ENCODE data around the gene PTPRM. TPM values are rescaled to one million over a fixed set of nuclear protein-coding genes. Genes with fewer than 3 reads are reported as not detected.

The PTPRM gene
- total and polyA plus RNA-seq, 2 of the 8 experiments (the other 6 are each of a cell fraction or from before 2014, with no cell fraction given): 4.1 to 7.0 TPM

DNA sequence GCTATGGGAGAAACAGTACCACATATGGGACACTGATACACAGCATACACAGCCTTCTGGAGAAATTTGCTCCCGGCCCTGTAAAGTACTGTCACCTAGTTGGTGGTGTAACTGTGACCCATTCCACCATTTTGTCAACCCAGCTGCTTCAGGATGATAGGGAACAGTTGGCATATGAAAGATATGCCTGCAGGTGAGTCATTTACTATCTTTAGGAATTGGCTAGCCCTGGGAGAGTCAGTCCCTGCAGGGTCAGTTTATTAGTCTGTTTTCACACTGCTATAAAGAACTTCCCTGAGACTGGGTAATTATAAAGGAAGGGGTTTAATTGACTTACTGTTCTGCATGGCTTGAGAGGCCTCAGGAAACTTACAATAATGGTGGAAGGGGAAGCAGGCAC is 30.0 kb upstream of the PTPRM start:
- Histone ChIP-seq H3K4ac (replicated peaks; ENCODE audit: insufficient read length, low read depth, low read length) (no peak overlapping the region), H2AFZ (ENCODE audit: low read length) (no peak overlapping the region), H3K9ac (replicated peaks in 1 of 4; ENCODE audit: extremely low read depth in 1 of 4, low read depth in 3 of 4, low read length in 3 of 4) (no peak overlapping the region), H3K27me3 (replicated peaks in 1 of 4; ENCODE audit: control insufficient read depth in 3 of 4, extremely low read depth in 1 of 4, insufficient read depth in 3 of 4, low read length in 3 of 4) (no peaks in the 10 kb centered on the region), H3K4me2 (ENCODE audit: insufficient read depth in 1 of 2, low read depth in 2 of 2, low read length in 2 of 2) (no peak overlapping the region), H4K91ac (replicated peaks; ENCODE audit: insufficient read length, low read length) (no peak overlapping the region), H3K56ac (replicated peaks; ENCODE audit: insufficient read length, low read depth, low read length) (no peak overlapping the region), H2BK15ac (ENCODE audit: low read length) (no peak overlapping the region), H3K14ac (ENCODE audit: insufficient read length) (no peak overlapping the region), H3K27ac (ENCODE audit: low read depth, low read length) (no peak overlapping the region), H3K4me3 (ENCODE audit: extremely low read depth in 1 of 4, insufficient read depth in 2 of 4, low read depth in 3 of 4, low read length in 4 of 4) (no peak overlapping the region), H4K8ac (ENCODE audit: extremely low read depth, insufficient read depth, low read length) (no peak overlapping the region), H4K20me1 (replicated peaks in 1 of 2; ENCODE audit: control insufficient read depth in 1 of 2, insufficient read depth in 2 of 2, low read length in 2 of 2) (no peaks in the 10 kb centered on the region), H3K79me1 (ENCODE audit: low read depth, low read length) (no peaks in the 10 kb centered on the region), H2BK120ac (replicated peaks; ENCODE audit: low read depth, low read length) (no peak overlapping the region), H2BK12ac (ENCODE audit: low read depth, low read length) (no peak overlapping the region), H3K23me2 (ENCODE audit: low read depth, low read length) (no peaks in the 10 kb centered on the region), H3K18ac (ENCODE audit: extremely low read depth, low read length) (no peak overlapping the region), H2AK5ac (ENCODE audit: low read depth, low read length) (no peak overlapping the region), H4K5ac (ENCODE audit: insufficient read length, low read depth, low read length) (no peak overlapping the region), H3K9me3 (ENCODE audit: insufficient read depth in 2 of 2, low read depth in 1 of 2, low read length in 1 of 2) (no peaks in the 10 kb centered on the region), H2BK20ac (ENCODE audit: low read length) (no peak overlapping the region), H2BK5ac (ENCODE audit: low read depth, low read length) (no peak overlapping the region), H3K23ac (ENCODE audit: insufficient read length) (no peak overlapping the region), H3K36me3 (ENCODE audit: control insufficient read depth in 2 of 4, insufficient read depth in 4 of 4, low read length in 3 of 4) (no peaks in the 10 kb centered on the region), H3K79me2 (ENCODE audit: control insufficient read depth in 1 of 2, insufficient read depth in 2 of 2, low read length in 2 of 2) (no peaks in the 10 kb centered on the region), H3K4me1 (replicated peaks in 1 of 4; ENCODE audit: control insufficient read depth in 3 of 4, insufficient read depth in 4 of 4, low read length in 3 of 4) (peaks cover 0 to 2% (median 0%) of the 10 kb centered on the region in 4 experiments; a peak in 2 of 7 replicates)
- ChIA-PET POLR2A (ENCODE audit: partially characterized antibody) (no interaction called here), CTCF (ENCODE audit: partially characterized antibody) (no interaction called here)
- 100% methylated on average over 1 of the region's 1 CpG; no CpG with 5 or more reads in 1 of the 2 experiments for WGBS, 2 experiments (ENCODE audit: extremely low coverage in 1 of 2, insufficient coverage in 1 of 2, insufficient read length in 1 of 2, insufficient replicate concordance in 2 of 2, low coverage in 1 of 2, low lambda C conversion rate in 2 of 2, missing lambda C conversion rate in 1 of 2)
- no peak for FAIRE-seq
- no peak for DNase-seq (ENCODE audit: low read depth in 1 of 2, low spot score in 2 of 2)
- TF ChIP-seq YY1 (IDR thresholded peaks at IDR 0.05; ENCODE audit: low read depth, low read length) (no peak), MAX (IDR thresholded peaks at IDR 0.05) (no peak), SP1 (IDR thresholded peaks at IDR 0.05; ENCODE audit: low read depth, low read length) (no peak), EGR1 (IDR thresholded peaks at IDR 0.05; ENCODE audit: borderline replicate concordance, low read depth, low read length) (no peak), POLR2A (IDR thresholded peaks at IDR 0.05; ENCODE audit: control extremely low read depth in 1 of 2, low read depth in 2 of 2, low read length in 2 of 2) (no peak)
